Esophagus muscularis mucosa (tissue), 4 donors: Measurements from ENCODE around the gene PRR18. TPM values are rescaled to one million over a fixed set of nuclear protein-coding genes. Genes with fewer than 3 reads are reported as not detected.

ENCODE experiments used
- DNase-seq: peaks from one replicate; pipeline ENCODE4 v3.0.0-alpha.2; 2017; ENCODE audit errors: extremely low spot score
- H3K27ac ChIP-seq, 4 donors: fragments of 200-600 bp; sonication (generic); replicated peaks in 1 of 4; 1 replicate in 3 of 4; 2 replicates in 1 of 4; pipeline ENCODE4 v1.5.1; 2016 to 2019; ENCODE audit warnings: mild to moderate bottlenecking in 1 of 4
- H3K27me3 ChIP-seq, 4 donors: fragments of 200-600 bp; sonication (generic); one replicate each; pipeline versions ENCODE4 v1.5.1 to v1.6.0; 2016 to 2019
- H3K36me3 ChIP-seq, 4 donors: fragments of 200-600 bp; sonication (generic); one replicate each; pipeline ENCODE4 v1.5.1; 2016 to 2019
- H3K4me1 ChIP-seq, 4 donors: fragments of 200-600 bp; sonication (generic); one replicate each; pipeline ENCODE4 v1.5.1; 2016 to 2019
- H3K4me3 ChIP-seq, 4 donors: fragments of 200-600 bp; sonication (generic); 1 replicate in 2 of 4; 2 replicates in 2 of 4; pipeline ENCODE4 v1.5.1; 2016 to 2019; ENCODE audit warnings: mild to moderate bottlenecking in 4 of 4, moderate library complexity in 1 of 4
- H3K9me3 ChIP-seq, 4 donors: fragments of 200-600 bp; sonication (generic); 1 replicate in 3 of 4; 2 replicates in 1 of 4; pipeline ENCODE4 v1.5.1; 2016 to 2019
- EP300 ChIP-seq: sonication (generic); formaldehyde crosslinking; IDR thresholded peaks from one replicate; pipeline ENCODE4 v1.6.1; 2017; ENCODE audit warnings: antibody characterized with exemption
- POLR2A ChIP-seq: fragments of 450-650 bp; IDR thresholded peaks from one replicate; pipeline ENCODE4 v1.6.1; 2017; ENCODE audit warnings: antibody characterized with exemption, moderate library complexity, mild to moderate bottlenecking, low read depth
- POLR2AphosphoS5 ChIP-seq, 2 donors: sonication (generic); formaldehyde crosslinking; IDR thresholded peaks; one replicate each; pipeline ENCODE4 v1.6.1; 2017; ENCODE audit warnings: antibody characterized with exemption in 2 of 2
- WGBS: methylation state at CpG from one replicate; pipeline ENCODE4 v1.1.5; 2018; 5-methylcytosine and 5-hydroxymethylcytosine counted together
- intact Hi-C: fragments of 100-400 bp; cut with DNase I; formaldehyde crosslinking; loops from one replicate; pipeline ENCODE4 v1.15.1; 2023
- total RNA-seq, 4 donors: library from RNA; depleted of rRNA; stranded (reverse); fragments of >200 nt; gene quantifications; one replicate each; pipeline versions ENCODE4 v1.1.0 to v1.2.1, GENCODE V29; 2016
- TF ChIP-seq, protein P1 (sequence below), 3 experiments: fragments of 200-600 bp in 2 of 3; fragments of 450-650 bp in 1 of 3; sonication (generic) in 2 of 3; IDR thresholded peaks; one replicate each; pipeline ENCODE4 v1.5.1; 2017 to 2019; ENCODE audit warnings: antibody characterized with exemption in 3 of 3, mild to moderate bottlenecking in 2 of 3, moderate library complexity in 1 of 3

PRR18 gene, protein sequence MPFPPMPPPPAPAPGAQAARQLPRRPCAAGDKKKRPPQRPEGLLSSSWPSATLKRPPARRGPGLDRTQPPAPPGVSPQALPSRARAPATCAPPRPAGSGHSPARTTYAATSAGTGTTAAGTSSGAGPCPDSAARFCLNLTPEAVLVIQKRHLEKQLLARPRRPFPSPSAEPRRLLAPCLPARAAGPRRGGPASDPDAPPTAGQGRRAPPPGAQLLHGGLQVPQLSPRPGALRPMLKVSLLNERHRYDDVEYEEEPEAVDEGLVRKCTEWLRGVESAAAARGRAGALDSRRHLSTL
- total RNA-seq, result under 1 TPM in 1 of 4 donors, not detected in 3; 0.23 TPM

DNA sequence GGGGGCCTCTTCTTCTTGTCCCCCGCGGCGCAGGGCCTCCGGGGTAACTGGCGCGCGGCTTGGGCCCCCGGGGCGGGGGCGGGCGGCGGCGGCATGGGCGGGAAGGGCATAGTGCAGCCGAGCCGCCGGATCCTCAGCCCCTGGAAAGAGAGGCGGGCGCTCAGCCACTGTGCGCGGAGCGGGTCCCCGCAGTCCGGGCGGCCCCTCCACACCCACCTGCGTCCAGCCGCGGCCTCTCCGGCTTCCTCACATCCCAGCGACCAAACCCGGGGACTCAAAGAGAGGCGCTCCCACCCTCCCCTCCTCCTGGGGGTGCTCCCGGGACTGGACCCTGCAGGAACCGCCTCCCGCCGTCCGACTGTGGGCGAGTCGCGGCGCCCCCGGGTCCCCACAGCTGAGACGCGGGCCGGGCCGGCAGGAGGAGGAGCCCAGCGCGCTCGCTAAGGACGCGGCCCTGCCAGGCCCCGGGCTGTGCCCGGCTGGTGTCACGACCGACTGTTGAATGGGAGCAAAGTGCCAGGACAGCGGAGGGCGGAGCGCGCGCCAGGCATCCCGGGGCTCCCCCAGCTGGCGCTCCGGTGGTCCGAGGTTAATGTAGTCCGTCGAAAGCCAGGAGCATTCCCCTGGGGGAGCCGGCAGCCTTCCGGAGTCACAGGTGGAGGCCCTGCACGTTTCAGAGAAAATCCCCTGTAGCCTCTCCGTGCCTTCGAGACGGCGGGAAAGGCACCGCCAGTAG, at the start of gene PRR18:
Gene PRR18 (minus strand): TSS at position 360 of the 736 bp plus-strand sequence. CDS start 250 bp downstream, at position 110.
- intact Hi-C loops, result no loop called here
- TF ChIP-seq EP300 (no peak), POLR2A (no peak), POLR2AphosphoS5 (IDR thresholded peaks at IDR 0.05) (no peak)
- TF ChIP-seq, protein P1, sequence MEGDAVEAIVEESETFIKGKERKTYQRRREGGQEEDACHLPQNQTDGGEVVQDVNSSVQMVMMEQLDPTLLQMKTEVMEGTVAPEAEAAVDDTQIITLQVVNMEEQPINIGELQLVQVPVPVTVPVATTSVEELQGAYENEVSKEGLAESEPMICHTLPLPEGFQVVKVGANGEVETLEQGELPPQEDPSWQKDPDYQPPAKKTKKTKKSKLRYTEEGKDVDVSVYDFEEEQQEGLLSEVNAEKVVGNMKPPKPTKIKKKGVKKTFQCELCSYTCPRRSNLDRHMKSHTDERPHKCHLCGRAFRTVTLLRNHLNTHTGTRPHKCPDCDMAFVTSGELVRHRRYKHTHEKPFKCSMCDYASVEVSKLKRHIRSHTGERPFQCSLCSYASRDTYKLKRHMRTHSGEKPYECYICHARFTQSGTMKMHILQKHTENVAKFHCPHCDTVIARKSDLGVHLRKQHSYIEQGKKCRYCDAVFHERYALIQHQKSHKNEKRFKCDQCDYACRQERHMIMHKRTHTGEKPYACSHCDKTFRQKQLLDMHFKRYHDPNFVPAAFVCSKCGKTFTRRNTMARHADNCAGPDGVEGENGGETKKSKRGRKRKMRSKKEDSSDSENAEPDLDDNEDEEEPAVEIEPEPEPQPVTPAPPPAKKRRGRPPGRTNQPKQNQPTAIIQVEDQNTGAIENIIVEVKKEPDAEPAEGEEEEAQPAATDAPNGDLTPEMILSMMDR (IDR thresholded peaks at IDR 0.05), result no peak
- WGBS, result 6% methylated on average over 14 of the region's 74 CpGs
- Histone ChIP-seq H3K9me3 (no peaks in the 10 kb centered on the region), H3K4me1 (peaks cover 7 to 24% (median 22%) of the 10 kb centered on the region in 4 donors), H3K27ac (no peak within 1 kb of the TSS), H3K27me3 (peaks cover 0 to 69% (median 24%) of the 10 kb centered on the region in 4 donors), H3K4me3 (peak within 1 kb of the TSS; percentile 55 to 61 (median 56)), H3K36me3 (no peaks in the 10 kb centered on the region)
- DNase-seq, result peak; percentile 89

DNA sequence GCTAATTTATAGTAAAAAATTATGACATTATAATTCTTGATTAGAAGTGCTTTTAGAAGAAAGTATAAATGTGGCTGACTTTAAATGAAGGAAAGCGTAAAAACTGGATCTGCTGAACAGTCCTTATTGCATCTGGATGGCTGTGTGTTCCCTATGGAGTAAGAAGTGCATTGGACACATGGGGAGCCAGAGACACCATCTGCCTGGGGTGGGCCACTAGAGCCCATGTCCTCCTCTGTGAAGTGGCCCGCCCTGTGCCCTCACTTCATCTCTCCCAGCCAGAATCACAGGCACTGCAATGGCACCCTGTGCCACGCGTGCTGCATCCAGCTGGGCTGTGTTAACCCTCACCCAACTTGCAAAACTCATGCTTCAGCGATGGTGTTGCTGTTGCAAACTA, 47.4 kb upstream of the PRR18 start:
- WGBS, result 63% methylated on average over 5 of the region's 5 CpGs
- H3K27ac ChIP-seq, result no peak overlapping the region
- intact Hi-C loops, result no loop called here
- H3K9me3 ChIP-seq, result peaks cover 0 to 7% (median 0%) of the 10 kb centered on the region in 4 donors
- no peaks in the 10 kb centered on the region for H3K36me3 ChIP-seq
- TF ChIP-seq, protein P1 (IDR thresholded peaks at IDR 0.05), result no peak
- TF ChIP-seq POLR2A (no peak), EP300 (no peak), POLR2AphosphoS5 (IDR thresholded peaks at IDR 0.05) (no peak)
- no peak for DNase-seq
- H3K4me3 ChIP-seq, result no peak overlapping the region
- H3K4me1 ChIP-seq, result peaks cover 0 to 2% (median 0%) of the 10 kb centered on the region in 4 donors
- H3K27me3 ChIP-seq, result peaks cover 0 to 10% (median 0%) of the 10 kb centered on the region in 4 donors

DNA sequence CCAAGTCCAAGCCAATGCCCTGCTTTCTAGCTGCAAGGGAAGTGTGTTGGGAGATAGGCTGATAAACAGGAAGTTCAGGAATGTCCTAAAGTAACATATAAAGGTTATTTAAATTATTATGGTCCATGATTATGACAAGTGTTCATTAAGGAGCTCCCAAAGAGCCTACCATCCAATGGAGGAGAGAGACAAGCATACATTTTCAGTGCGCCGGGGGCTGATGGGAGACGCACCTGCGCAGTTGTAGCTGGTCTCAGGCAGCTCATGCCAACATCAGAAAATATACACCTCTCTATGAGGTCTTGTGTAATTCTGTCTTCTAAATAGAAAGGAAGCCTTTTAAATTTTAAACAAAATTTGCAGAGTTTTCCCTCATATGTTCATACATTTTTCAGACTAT, 46.8 kb upstream of the PRR18 start:
- TF ChIP-seq EP300 (no peak), POLR2AphosphoS5 (IDR thresholded peaks at IDR 0.05) (no peak), POLR2A (no peak)
- TF ChIP-seq, protein P1 (IDR thresholded peaks at IDR 0.05), result no peak
- 94% methylated on average over 4 of the region's 4 CpGs for WGBS

DNA sequence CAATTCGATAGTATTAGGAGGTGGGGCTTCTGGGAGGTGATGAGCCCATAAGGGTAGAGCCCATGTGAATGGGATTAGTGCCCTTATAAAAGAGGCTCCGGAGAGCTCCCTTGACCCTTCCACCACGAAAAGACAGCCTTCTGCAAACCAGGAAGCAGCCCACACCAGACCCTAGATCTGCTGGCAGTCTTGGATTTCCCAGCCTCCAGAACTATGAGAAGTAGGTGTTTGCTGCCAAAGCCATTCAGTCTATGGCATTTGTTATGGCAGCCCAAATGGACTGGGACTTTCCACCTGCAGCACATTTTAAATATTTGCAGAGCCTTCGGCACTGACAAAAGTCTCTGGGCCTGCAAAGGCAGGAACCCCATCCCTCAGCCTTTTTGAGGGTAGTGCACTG, 46.0 kb upstream of the PRR18 start:
- intact Hi-C loops, result no loop called here
- H3K36me3 ChIP-seq, result no peaks in the 10 kb centered on the region

More for the DNA sequence above, 46.8 kb upstream of the PRR18 start:
- DNase-seq, result no peak
- Histone ChIP-seq H3K36me3 (no peaks in the 10 kb centered on the region), H3K4me3 (no peak overlapping the region), H3K4me1 (no peaks in the 10 kb centered on the region), H3K27ac (no peak overlapping the region), H3K27me3 (peaks cover 0 to 10% (median 0%) of the 10 kb centered on the region in 4 donors), H3K9me3 (peaks cover 0 to 8% (median 1%) of the 10 kb centered on the region in 4 donors)
- intact Hi-C loops, result no loop called here

More for the DNA sequence above, 46.0 kb upstream of the PRR18 start:
- TF ChIP-seq, protein P1 (IDR thresholded peaks at IDR 0.05), result no peak
- no peak for TF ChIP-seq EP300
- no peak for TF ChIP-seq POLR2A
- TF ChIP-seq POLR2AphosphoS5 (IDR thresholded peaks at IDR 0.05), result no peak
- no peak for DNase-seq
- H3K4me3 ChIP-seq, result no peak overlapping the region
- peaks cover 0 to 8% (median 3%) of the 10 kb centered on the region in 4 donors for H3K9me3 ChIP-seq
- no peak overlapping the region for H3K27ac ChIP-seq
- no peaks in the 10 kb centered on the region for H3K4me1 ChIP-seq
- H3K27me3 ChIP-seq, result peaks cover 0 to 10% (median 0%) of the 10 kb centered on the region in 4 donors
- 80% methylated on average over 4 of the region's 4 CpGs for WGBS
